Ishikawa (cell line): ENCODE results near the gene REV3L.

Experiments used
- CEBPB ChIP-seq: IDR thresholded peaks from 2 replicates; pipeline ENCODE4 v1.6.1; 2012
- CREB1 ChIP-seq: IDR thresholded peaks from 2 replicates; pipeline ENCODE4 v1.6.1; 2012; ENCODE audit warnings: low read depth
- EGR1 ChIP-seq: IDR thresholded peaks from 2 replicates; pipeline ENCODE4 v1.6.1; 2012
- EP300 ChIP-seq: IDR thresholded peaks from 2 replicates; pipeline ENCODE4 v1.6.1; 2012; ENCODE audit warnings: borderline replicate concordance
- FOXM1 ChIP-seq: IDR thresholded peaks from 2 replicates; pipeline ENCODE4 v1.6.1; 2012; ENCODE audit warnings: low read depth, borderline replicate concordance
- NFIC ChIP-seq: IDR thresholded peaks from 2 replicates; pipeline ENCODE4 v1.6.1; 2012
- RAD21 ChIP-seq: IDR thresholded peaks from 2 replicates; pipeline ENCODE4 v1.6.1; 2012; ENCODE audit warnings: low read depth
- TAF1 ChIP-seq: IDR thresholded peaks from 2 replicates; pipeline ENCODE4 v1.6.1; 2012; ENCODE audit warnings: low read depth, mild to moderate bottlenecking
- TCF12 ChIP-seq: IDR thresholded peaks from 2 replicates; pipeline ENCODE4 v1.6.1; 2012; ENCODE audit warnings: low read depth
- TEAD4 ChIP-seq: IDR thresholded peaks from 2 replicates; pipeline ENCODE4 v1.6.1; 2012
- YY1 ChIP-seq: IDR thresholded peaks from 2 replicates; pipeline ENCODE4 v1.6.1; 2012; ENCODE audit warnings: low read depth
- ZBTB7A ChIP-seq: IDR thresholded peaks from 2 replicates; pipeline ENCODE4 v1.6.1; 2012; ENCODE audit warnings: low read depth
- TF ChIP-seq, protein P1 (sequence below): IDR thresholded peaks from 2 replicates; pipeline ENCODE4 v1.6.1; 2012
- TF ChIP-seq, protein P2 (sequence below): IDR thresholded peaks from 2 replicates; pipeline ENCODE4 v1.6.1; 2012; ENCODE audit warnings: low read depth, mild to moderate bottlenecking
- TF ChIP-seq, protein P3 (sequence below): IDR thresholded peaks from 2 replicates; pipeline ENCODE4 v1.6.1; 2012

REV3L gene

DNA sequence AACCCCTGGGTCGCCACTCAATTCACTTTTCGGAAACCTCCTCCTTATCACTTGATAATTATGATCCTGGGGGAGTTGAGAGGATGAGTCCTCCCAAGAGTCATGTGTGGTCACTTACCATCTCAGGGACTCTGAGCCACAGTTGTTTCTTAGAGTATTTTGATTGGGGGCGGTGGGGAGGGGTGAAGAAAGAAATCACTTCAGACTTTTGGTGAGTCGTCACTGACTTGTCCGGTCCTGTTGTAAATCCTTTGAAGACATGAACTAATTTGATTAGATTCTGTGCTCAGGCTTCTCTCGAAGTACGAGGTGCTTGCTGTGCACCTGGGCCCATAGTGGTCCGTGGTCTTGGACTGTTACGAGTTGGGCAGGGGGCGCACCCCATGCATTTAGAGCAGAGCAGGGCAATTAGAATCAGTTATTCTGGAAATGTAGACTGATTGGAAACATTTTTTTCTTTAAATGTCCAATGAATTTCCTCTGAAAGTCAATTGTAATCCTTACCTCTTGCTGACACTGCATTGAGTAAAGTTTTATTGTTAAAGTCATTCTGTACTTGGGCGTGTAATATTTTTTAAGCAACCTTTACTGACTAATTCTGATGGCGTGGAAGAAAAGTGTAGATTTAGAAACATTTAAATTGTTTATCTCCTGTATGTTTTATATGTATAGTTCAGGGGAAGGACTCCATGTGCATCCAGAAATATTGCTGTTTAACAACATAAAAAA lies 222.3 kb downstream of the REV3L start:
- TF ChIP-seq, protein P1, sequence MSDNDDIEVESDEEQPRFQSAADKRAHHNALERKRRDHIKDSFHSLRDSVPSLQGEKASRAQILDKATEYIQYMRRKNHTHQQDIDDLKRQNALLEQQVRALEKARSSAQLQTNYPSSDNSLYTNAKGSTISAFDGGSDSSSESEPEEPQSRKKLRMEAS: no peak
- no peak for TF ChIP-seq EGR1
- no peak for TF ChIP-seq TCF12
- no peak for TF ChIP-seq FOXM1
- no peak for TF ChIP-seq CREB1

DNA sequence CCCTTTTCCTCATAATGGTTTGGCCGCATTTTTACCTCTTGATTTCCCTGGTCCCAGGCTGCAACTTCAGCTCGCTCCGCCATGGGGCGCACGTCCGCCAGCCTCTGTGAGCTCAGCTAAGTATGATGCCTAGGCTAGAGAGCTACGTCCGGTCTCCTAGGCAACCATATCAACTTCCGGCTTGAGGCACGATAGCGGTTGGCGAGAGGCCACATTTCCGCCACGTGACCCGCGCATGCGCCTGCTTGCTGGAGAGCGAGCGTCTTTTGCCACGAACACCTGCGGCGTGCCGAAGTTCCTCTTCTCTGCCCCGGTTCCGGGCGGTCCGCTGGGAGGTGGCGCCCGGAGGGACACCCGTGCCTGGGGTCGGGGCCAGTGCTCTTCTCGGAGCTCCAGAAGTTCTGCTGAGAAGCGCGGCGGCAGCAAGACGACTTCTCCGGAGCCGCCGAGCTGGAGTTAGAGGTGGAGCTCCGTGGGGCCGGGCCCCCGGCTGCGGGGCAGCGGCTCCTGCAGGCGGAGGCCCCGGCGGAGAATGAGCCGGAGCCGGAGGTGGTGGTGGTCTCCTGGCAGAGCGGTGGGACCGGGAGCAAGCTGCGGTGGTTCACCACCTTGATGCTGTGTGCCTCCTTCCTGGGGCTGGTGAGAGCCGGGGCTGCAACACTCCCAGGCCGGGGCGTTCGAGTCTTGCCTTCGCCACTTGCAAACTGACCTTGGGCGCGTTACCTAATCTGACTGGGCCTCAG lies 223.8 kb downstream of the REV3L start:
- TF ChIP-seq CREB1 (no peak), TEAD4 (peak; percentile 42; the same call in 1 of the 2 replicates), CEBPB (no peak), EGR1 (no peak), EP300 (no peak), YY1 (peak; percentile 45; the same call in 1 of the 2 replicates), ZBTB7A (no peak), TCF12 (peak; percentile 43; the same call in 1 of the 2 replicates), FOXM1 (no peak), NFIC (peak; percentile 83), TAF1 (peak; percentile 87), RAD21 (peak; percentile 91)
- TF ChIP-seq, protein P2, sequence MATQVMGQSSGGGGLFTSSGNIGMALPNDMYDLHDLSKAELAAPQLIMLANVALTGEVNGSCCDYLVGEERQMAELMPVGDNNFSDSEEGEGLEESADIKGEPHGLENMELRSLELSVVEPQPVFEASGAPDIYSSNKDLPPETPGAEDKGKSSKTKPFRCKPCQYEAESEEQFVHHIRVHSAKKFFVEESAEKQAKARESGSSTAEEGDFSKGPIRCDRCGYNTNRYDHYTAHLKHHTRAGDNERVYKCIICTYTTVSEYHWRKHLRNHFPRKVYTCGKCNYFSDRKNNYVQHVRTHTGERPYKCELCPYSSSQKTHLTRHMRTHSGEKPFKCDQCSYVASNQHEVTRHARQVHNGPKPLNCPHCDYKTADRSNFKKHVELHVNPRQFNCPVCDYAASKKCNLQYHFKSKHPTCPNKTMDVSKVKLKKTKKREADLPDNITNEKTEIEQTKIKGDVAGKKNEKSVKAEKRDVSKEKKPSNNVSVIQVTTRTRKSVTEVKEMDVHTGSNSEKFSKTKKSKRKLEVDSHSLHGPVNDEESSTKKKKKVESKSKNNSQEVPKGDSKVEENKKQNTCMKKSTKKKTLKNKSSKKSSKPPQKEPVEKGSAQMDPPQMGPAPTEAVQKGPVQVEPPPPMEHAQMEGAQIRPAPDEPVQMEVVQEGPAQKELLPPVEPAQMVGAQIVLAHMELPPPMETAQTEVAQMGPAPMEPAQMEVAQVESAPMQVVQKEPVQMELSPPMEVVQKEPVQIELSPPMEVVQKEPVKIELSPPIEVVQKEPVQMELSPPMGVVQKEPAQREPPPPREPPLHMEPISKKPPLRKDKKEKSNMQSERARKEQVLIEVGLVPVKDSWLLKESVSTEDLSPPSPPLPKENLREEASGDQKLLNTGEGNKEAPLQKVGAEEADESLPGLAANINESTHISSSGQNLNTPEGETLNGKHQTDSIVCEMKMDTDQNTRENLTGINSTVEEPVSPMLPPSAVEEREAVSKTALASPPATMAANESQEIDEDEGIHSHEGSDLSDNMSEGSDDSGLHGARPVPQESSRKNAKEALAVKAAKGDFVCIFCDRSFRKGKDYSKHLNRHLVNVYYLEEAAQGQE: no peak
- TF ChIP-seq, protein P1: peak; percentile 94
- TF ChIP-seq, protein P3, sequence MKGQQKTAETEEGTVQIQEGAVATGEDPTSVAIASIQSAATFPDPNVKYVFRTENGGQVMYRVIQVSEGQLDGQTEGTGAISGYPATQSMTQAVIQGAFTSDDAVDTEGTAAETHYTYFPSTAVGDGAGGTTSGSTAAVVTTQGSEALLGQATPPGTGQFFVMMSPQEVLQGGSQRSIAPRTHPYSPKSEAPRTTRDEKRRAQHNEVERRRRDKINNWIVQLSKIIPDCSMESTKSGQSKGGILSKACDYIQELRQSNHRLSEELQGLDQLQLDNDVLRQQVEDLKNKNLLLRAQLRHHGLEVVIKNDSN: peak; percentile 100

DNA sequence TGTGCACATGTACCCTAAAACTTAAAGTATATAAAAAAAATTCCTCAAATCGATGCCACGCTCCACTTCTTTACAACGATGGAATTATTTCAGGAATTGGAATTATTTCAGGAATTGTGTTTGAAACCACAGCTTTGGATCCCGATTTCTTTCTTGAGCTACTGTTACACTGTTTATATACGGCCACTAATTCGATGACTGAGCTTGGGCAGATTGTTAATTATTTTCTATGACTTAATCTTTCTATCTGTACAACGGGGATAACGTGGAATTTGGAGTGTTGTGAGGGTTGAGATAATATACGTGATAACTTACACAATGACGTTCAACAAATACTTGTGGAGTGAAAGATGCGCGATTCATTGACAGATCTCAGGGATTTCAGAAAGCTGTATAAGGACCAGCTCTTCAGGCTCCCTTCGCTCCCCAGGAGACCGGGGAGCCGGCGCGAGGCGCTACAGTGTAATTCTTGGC lies 224.4 kb downstream of the REV3L start:
- TF ChIP-seq TCF12 (no peak), NFIC (no peak), CREB1 (no peak), TEAD4 (no peak), ZBTB7A (no peak)
- TF ChIP-seq, protein P3: no peak

DNA sequence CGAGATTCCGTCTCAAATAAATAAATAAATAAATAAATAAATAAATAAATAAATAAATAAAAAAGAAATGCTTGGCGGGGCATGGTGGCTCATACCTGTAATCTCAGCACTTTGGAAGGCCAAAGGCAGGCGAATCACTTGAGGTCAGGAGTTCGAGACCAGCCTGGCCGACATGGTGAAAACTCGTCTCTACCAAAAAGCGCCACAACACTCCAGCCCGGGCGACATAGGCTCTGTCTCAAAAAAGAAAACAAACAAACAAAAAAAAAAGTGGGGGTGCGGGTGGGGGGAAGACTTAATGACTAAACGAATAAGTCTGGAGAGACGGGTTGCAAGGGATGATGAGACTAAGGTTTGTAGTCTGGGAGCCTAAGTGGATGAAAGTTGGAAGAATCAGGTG lies 225.0 kb downstream of the REV3L start:
- TF ChIP-seq CEBPB (no peak), TCF12 (no peak), CREB1 (no peak)

DNA sequence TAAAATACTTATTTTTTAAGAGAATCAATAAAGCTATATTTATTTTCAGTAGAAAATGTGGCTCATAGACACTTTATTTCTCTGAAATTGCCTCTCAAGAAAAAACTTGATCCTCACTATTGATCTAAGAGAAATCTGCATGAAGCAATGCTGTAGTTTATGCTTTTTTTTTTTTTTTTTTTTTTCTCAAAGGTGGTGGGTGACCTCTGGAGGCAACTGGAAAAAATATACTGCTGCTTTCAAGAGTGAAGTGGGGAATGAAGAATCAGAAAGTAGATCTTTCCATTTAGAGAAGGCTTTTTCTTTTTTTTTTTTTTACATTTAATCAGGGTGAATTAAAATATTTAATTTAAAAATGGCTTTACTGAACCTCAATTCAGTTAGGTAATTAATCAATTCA lies 226.4 kb downstream of the REV3L start:
- 0 out of 2 replicates have a peak, but pooled peaks have one; percentile 3 for TF ChIP-seq RAD21
- TF ChIP-seq, protein P1: no peak

DNA sequence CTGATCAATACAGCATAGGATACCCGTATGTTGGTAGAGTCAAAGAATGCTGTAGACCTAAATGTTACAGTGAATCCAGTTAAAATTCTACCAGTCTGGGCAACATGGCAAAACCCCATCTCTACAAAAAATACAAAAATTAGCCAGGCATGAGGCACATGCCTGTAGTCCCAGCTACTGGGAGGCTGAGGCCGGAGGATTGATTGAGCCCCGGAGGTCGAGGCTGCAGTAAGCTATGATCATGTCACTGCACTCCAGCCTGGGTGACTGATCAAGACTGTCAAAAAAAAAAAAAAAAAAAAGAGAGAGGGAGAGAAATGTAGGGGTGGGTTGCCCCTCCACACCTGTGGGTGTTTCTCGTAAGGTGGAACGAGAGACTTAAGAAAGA lies 228.2 kb downstream of the REV3L start:
- TF ChIP-seq ZBTB7A (no peak), RAD21 (no peak), TAF1 (no peak), YY1 (no peak), EP300 (no peak), FOXM1 (no peak), CEBPB (no peak), EGR1 (no peak)
- TF ChIP-seq, protein P3: no peak
- TF ChIP-seq, protein P1: no peak
